Fibroblast of peridontal ligament (primary cell): ENCODE data around the gene APRT.
"Not testable (repeated sequence)": the region's sequence is repeated elsewhere in the genome, so short reads cannot be mapped to it uniquely, and the experiment has no call there.

ENCODE experiments used
- DNase-seq: peaks from one replicate; pipeline ENCODE4 v3.0.0-alpha.2; 2010; ENCODE audit errors: extremely low read depth

The APRT gene

GRCh38 chr16:88772871-88773811, 38.6 kb downstream of the APRT start:
- DNase-seq: peak; percentile 72

GRCh38 chr16:88771781-88772180, 39.9 kb downstream of the APRT start:
- DNase-seq: not testable (repeated sequence)

- DNase-seq: no peak
Observed at GRCh38 chr16:88771294-88771772, 40.4 kb downstream of the APRT start.

GRCh38 chr16:88770461-88771293, 41.1 kb downstream of the APRT start:
- DNase-seq: no peak

GRCh38 chr16:88769617-88770460, 41.9 kb downstream of the APRT start:
- no peak for DNase-seq

- DNase-seq: peak; percentile 71
Observed at GRCh38 chr16:88768071-88768783, 43.5 kb downstream of the APRT start.

GRCh38 chr16:88767546-88768070, 44.1 kb downstream of the APRT start:
- DNase-seq: no peak

GRCh38 chr16:88766975-88767374, 44.8 kb downstream of the APRT start:
- no peak for DNase-seq

- no peak for DNase-seq
Observed at GRCh38 chr16:88764913-88765349, 46.8 kb downstream of the APRT start.

GRCh38 chr16:88764080-88764479, 47.6 kb downstream of the APRT start:
- no peak for DNase-seq

- no peak for DNase-seq
Observed at GRCh38 chr16:88763502-88764053, 48.1 kb downstream of the APRT start.

GRCh38 chr16:88762941-88763340, 48.8 kb downstream of the APRT start:
- no peak for DNase-seq

- DNase-seq: no peak
Observed at GRCh38 chr16:88762258-88762870, 49.4 kb downstream of the APRT start.

- DNase-seq: no peak
Observed at GRCh38 chr16:88761830-88762229, 49.9 kb downstream of the APRT start.

- no peak for DNase-seq
Observed at GRCh38 chr16:88761143-88761534, 50.6 kb downstream of the APRT start.

- DNase-seq: no peak
Observed at GRCh38 chr16:88760424-88761142, 51.1 kb downstream of the APRT start.

- no peak for DNase-seq
Observed at GRCh38 chr16:88759976-88760350, 51.8 kb downstream of the APRT start.
